ENCODE measurements around the gene ACADM.
"Not testable (repeated sequence)": the region's sequence is repeated elsewhere in the genome, so short reads cannot be mapped to it uniquely, and the experiment has no call there.

The ACADM gene

DNA sequence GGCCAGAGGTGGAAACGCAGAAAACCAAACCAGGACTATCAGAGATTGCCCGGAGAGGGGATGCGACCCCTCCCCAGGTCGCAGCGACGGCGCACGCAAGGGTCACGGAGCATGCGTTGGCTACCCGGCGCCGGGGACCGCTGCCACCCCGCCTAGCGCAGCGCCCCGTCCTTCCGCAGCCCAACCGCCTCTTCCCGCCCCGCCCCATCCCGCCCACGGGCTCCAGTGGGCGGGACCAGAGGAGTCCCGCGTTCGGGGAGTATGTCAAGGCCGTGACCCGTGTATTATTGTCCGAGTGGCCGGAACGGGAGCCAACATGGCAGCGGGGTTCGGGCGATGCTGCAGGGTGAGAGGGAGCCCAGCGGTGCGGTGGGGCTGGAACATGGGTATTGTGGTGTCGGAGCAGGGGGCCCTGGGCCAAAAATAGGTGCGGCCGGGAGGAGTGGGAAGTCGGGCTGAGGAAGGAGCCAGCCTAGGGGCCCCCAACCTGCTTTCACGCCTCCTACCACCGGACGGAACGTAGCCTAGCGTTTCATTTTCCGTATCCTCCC, at the start of gene ACADM:
Gene ACADM, plus strand, starts transcription at position 238 of the 551 bp plus-strand sequence. Its CDS starts 79 bp downstream, at position 317.
- peak; percentile 65 to 98 (median 90) for DNase-seq

- no peak for DNase-seq
Observed at GRCh38 chr1:75677443-75677842, 47.1 kb upstream of the ACADM start.

- DNase-seq: not testable (repeated sequence)
Observed at GRCh38 chr1:75677964-75678363, 46.5 kb upstream of the ACADM start.

GRCh38 chr1:75690547-75690946, 34.0 kb upstream of the ACADM start:
- DNase-seq: no peak

- no peak for DNase-seq
Observed at GRCh38 chr1:75693551-75693950, 31.0 kb upstream of the ACADM start.

DNA sequence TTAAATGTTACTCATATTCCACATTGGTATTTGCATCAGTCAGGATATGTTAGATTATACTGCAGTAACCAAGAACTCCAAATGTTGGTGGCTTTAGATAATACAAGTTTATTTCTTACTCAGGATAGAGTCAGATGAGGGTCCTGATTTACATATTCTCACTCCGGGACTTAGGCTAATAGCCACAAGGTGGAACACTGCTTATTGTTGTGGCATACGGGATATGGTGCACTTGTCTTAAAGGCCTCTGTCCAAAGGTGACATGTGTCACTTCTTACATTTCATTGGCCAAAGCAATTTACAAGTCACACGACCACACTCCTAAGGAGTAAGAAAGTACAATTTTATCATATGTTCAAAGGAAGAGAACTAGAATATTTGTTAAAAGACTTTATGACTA, 28.5 kb upstream of the ACADM start:
- DNase-seq: no peak

DNA sequence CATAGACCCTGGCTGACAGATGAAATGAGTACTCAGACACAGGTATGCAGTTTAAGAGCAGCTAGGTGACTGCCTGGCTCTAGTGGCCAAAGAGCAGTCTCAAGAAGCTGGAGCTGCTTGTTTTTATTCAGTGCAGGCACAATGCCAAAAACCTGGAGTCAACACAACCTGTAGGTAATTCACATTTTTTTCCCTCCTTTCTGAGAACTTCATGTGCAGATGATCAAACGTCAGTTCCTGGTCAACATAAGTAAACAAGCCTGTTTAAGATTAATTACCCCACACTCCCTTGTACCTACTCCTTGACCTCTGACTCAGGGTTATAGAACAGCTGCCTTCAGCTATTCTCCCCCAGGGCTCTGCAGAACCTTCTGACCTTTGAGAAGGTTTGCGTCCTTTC, 17.3 kb upstream of the ACADM start:
- no peak for DNase-seq

DNA sequence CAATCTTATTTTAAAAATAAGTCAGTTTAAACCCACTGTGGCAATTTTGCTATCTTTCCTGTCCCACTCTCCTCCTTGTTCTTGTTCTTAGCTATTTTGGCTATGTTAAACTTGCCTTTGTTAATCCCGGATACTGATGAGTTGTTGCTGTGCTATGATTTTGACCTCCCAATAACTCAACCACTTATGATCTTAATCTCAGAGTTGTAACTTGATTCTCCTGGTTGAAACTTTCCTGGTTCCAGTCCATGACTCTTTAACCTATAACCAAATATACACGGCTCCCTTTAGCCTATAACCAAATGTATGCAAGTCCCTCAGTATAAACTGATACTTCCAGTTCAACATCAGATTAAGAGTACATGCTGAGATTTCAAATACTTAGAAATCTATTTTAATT, 15.6 kb upstream of the ACADM start:
- no peak for DNase-seq

- DNase-seq: no peak
Observed at GRCh38 chr1:75710832-75711231, 13.7 kb upstream of the ACADM start.

DNA sequence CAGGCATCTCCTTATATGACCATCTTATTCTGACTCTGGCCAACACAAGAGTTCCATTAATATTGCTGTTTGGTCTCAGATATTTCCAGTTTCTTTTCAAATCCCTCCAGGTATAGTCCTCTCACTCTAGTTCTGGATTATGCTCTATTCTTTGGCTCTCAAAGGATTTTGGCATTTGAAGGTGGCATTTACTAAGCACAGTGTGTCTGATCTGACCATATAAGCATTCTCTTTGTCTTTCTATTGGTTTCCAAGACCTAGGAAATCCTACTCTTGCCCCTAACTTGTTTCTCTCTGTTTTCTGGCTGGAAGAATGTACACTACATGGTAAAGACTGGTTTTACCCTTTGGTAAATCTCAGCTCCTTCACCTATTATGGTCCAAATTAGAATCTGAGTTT, 12.7 kb upstream of the ACADM start:
- DNase-seq: no peak

- no peak for DNase-seq
Observed at GRCh38 chr1:75712306-75712705, 12.2 kb upstream of the ACADM start.

DNA sequence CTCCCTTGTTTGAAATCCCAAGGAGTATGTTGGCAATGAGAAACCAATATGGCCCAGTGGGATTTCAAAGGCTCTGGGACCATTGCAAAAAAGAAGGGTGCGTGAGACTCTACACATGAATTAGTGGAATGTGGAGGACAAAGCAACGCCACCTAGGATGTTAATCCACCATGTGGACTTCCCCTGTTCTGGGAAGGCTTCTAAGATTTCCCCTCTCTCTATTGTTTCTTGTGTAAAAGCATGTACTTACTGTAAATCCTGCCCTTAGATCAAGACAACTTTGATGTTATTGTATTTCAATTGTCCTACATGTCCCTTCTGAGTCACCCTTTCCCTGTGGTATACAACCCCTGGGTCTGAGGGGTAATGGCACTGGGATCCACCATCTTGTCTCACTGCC, 4.7 kb upstream of the ACADM start:
- no peak for DNase-seq

GRCh38 chr1:75720325-75720724, 4.2 kb upstream of the ACADM start:
- no peak for DNase-seq

DNA sequence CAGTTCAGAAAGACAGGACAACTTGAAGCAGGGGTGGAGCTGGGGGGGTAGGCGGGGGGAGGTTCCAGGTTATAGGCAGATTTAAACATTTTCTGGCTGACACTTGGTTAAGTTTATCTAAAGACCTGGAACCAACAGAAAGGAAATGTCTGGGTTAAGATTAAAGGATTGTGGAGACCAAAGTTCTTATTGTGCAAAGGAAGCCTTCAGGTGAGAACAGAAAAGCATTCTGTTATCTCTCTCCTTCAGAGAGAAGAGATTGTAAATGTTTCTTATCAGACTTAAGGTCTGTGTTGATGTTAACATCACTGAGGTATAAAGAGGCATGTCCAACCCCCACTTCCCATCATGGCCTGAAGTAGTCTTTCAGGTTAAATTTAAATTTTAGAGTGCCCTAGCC, 3.7 kb upstream of the ACADM start:
- no peak for DNase-seq

GRCh38 chr1:75722246-75722645, 2.3 kb upstream of the ACADM start:
- DNase-seq: not testable (repeated sequence)

GRCh38 chr1:75722966-75723365, 1.5 kb upstream of the ACADM start:
- no peak for DNase-seq

GRCh38 chr1:75723989-75724471, 479 bp upstream of the ACADM start:
- DNase-seq: peak in 11 of 14 donors; percentile 65 to 98 (median 91)

GRCh38 chr1:75725266-75725665, 757 bp downstream of the ACADM start:
- DNase-seq: peak in 1 of 14 donors; percentile 57

- peak in 1 of 14 donors; percentile 47 for DNase-seq
Observed at GRCh38 chr1:75725861-75726361, 1.4 kb downstream of the ACADM start.

- DNase-seq: peak in 1 of 14 donors; percentile 25
Observed at GRCh38 chr1:75727571-75727970, 3.1 kb downstream of the ACADM start.

GRCh38 chr1:75730432-75730831, 5.9 kb downstream of the ACADM start:
- no peak for DNase-seq

DNA sequence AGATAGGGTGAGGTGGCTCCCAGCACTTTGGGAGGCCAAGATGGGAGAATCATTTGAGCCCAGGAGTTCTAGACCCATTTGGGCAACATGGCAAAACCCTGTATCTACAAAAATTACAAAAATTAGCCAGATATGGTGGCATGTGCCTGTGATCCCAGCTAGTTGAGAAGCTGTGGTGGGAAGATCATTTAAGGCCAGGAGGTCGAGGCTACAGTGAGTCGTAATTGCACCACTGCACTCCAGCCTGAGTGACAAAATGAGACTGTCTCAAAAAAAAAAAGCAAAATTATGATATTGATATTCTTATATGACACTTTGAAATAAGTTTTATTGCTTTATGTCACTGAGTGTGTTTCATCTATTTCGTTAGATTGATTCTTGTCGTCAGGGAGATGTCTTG, 7.4 kb downstream of the ACADM start:
- no peak for DNase-seq

GRCh38 chr1:75732703-75733102, 8.2 kb downstream of the ACADM start:
- DNase-seq: no peak

DNA sequence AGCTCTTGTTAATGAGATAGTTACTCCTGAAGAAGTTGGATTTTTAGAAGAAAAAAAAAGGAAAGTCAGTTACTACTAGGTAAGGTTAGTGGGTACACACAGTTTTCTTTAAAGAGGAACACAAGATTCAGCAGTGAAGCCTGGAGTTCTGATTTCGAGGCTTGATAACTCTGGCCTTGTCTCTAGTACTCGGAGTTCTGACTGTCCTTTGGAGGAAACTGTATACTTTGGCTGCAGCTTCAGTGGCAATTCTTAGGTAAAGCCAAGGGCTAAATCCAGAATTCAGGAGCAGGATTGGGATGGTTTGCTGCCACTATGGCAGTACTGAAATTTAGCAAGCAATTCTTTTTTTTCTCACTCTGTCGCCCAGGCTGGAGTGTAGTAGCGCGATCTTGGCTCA, 9.2 kb downstream of the ACADM start:
- DNase-seq: no peak

DNA sequence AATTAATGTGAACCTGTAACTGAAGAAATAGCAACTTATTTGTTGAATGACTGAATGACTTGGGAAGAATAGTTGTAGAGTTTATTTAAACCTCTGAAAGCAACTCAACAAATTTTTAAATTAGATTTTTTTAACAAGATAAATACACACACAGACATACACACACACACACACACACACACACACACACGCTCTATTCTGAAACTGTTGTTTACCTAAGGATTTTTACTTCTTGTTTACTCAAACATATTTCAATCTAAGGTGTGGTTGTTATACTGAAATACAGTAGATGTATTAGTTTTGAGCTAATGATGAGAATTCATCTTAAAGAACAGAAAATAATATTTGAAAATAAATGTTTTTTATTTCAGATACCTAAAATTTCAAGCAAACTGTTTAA, 11.5 kb downstream of the ACADM start:
- DNase-seq: no peak
